ENCODE measurements around the gene TMPRSS11B. TPM values are rescaled to one million over a fixed set of nuclear protein-coding genes. Genes with fewer than 3 reads are reported as not detected.

TMPRSS11B gene
- 0.05 and 0.99 TPM in 2 replicates for total RNA-seq

GRCh38 chr4:68245594-68245993 is at the start of gene TMPRSS11B:
Gene TMPRSS11B (minus strand): TSS chr4:68245694. CDS start chr4:68245558, 136 bp downstream.

Other genes with a start within 250 kb of the TMPRSS11B start
- 1.9 and 2.8 TPM in 2 replicates for gene TMPRSS11F, start 115.8 kb downstream of the TMPRSS11B start, total RNA-seq
- 34.4 and 39.7 TPM in 2 replicates for gene YTHDC1, start 104.4 kb upstream of the TMPRSS11B start, total RNA-seq
- 10.4 and 18.1 TPM in 2 replicates for gene TMPRSS11E, start 201.8 kb upstream of the TMPRSS11B start, total RNA-seq